GM12878 (cell line): ENCODE data around the gene SHANK3. TPM values are rescaled to one million over a fixed set of nuclear protein-coding genes. Genes with fewer than 3 reads are reported as not detected.

ENCODE experiments used
- ATAC-seq: fragments of 200-7000 bp; cut with Tn5 transposase; 3 replicates; pipeline ENCODE4 v1.9.1; 2020; ENCODE audit warnings: mild to moderate bottlenecking, moderate library complexity
- BruUV-seq: library from RNA; stranded (reverse); fragments of 400-500 nt; replicated peaks from 2 replicates; lab custom pipeline; 2021; lab: Mats Ljungman, UMichigan
- CTCF ChIA-PET: fragments of 300-600 bp; sonication (Branson Sonifier 250); formaldehyde crosslinking; extraction: SDS; loops from one replicate; lab custom pipeline; 2021; ENCODE audit warnings: inconsistent platforms; lab: Yijun Ruan, JAX
- POLR2A ChIA-PET: fragments of 350-600 bp; formaldehyde crosslinking; extraction: SDS; loops from one replicate; lab custom pipeline; 2021; ENCODE audit warnings: inconsistent platforms; lab: Charles Lee
- RAD21 ChIA-PET: fragments of 300-600 bp; sonication (Branson Sonifier 250); formaldehyde crosslinking; loops from one replicate; lab custom pipeline; 2023; ENCODE audit warnings: antibody characterized with exemption; ENCODE audit not compliant: unreplicated experiment; lab: Charles Lee
- SMC1A ChIA-PET: fragments of 300-600 bp; sonication (Branson Sonifier 250); formaldehyde crosslinking; loops from one replicate; lab custom pipeline; 2023; ENCODE audit not compliant: unreplicated experiment, uncharacterized antibody; lab: Charles Lee
- DNase-seq: peaks from one replicate; pipeline ENCODE4 v3.0.0-alpha.2; 2011; ENCODE audit warnings: low read depth, low spot score
- FAIRE-seq: peaks from 3 replicates; lab custom pipeline; 2011; peaks lifted over from hg19 to GRCh38; lab: Jason Lieb, UNC
- H2AFZ ChIP-seq: 2 replicates; pipeline ENCODE4 v1.6.0; 2011; ENCODE audit warnings: low read depth, low read length, control low read depth; ENCODE audit not compliant: control insufficient read depth
- H3K27ac ChIP-seq: 2 replicates; pipeline ENCODE4 v1.5.1; 2011; ENCODE audit warnings: control low read depth; ENCODE audit not compliant: control insufficient read depth, insufficient read depth
- H3K27me3 ChIP-seq, 2 experiments: replicated peaks in 1 of 2; 2 replicates each; pipeline versions ENCODE4 v1.6.0 to v1.6.1; 2011; ENCODE audit warnings: low read length in 1 of 2; ENCODE audit not compliant: control insufficient read depth in 2 of 2, insufficient read depth in 2 of 2
- H3K36me3 ChIP-seq, 2 experiments: 2 replicates each; pipeline ENCODE4 v1.5.1; 2011; ENCODE audit warnings: low read length in 1 of 2; ENCODE audit not compliant: control insufficient read depth in 2 of 2, insufficient read depth in 2 of 2
- H3K4me1 ChIP-seq: 2 replicates; pipeline ENCODE4 v1.6.1; 2011; ENCODE audit warnings: mild to moderate bottlenecking, low read length, moderate library complexity, mixed read lengths; ENCODE audit not compliant: control insufficient read depth, insufficient read depth
- H3K4me2 ChIP-seq: 2 replicates; pipeline ENCODE4 v1.6.0; 2011; ENCODE audit warnings: control low read depth; ENCODE audit not compliant: control insufficient read depth, insufficient read depth
- H3K4me3 ChIP-seq: fragments of 200-600 bp; sonication (generic); 2 replicates; pipeline ENCODE4 v1.5.1; 2016
- H3K79me2 ChIP-seq: 2 replicates; pipeline ENCODE4 v1.6.0; 2011; ENCODE audit warnings: low read length; ENCODE audit not compliant: control insufficient read depth, insufficient read depth
- H3K9ac ChIP-seq: 2 replicates; pipeline ENCODE4 v1.8.0; 2011; ENCODE audit warnings: low read length, control low read depth, mixed read lengths; ENCODE audit not compliant: control insufficient read depth, insufficient read depth
- H3K9me3 ChIP-seq: replicated peaks from 3 replicates; pipeline ENCODE4 v1.5.1; 2011; ENCODE audit warnings: mild to moderate bottlenecking, low read length; ENCODE audit not compliant: control insufficient read depth, insufficient read depth
- H4K20me1 ChIP-seq: 2 replicates; pipeline ENCODE4 v1.6.0; 2011; ENCODE audit not compliant: control insufficient read depth, insufficient read depth
- CBX3 ChIP-seq: fragments of 200-600 bp; sonication (generic); IDR thresholded peaks from 2 replicates; pipeline ENCODE4 v1.6.1; 2016; ENCODE audit warnings: low read depth, borderline replicate concordance
- IRF3 ChIP-seq: fragments of 450-650 bp; IDR thresholded peaks from 2 replicates; pipeline ENCODE4 v1.6.1; 2014; ENCODE audit warnings: mild to moderate bottlenecking
- KAT2A ChIP-seq: conservative IDR thresholded peaks from 2 replicates; pipeline ENCODE4 v1.6.1; 2011; ENCODE audit warnings: low read depth, low read length; ENCODE audit not compliant: control insufficient read depth
- LARP7 ChIP-seq: fragments of 450-650 bp; IDR thresholded peaks from 2 replicates; pipeline ENCODE4 v1.6.1; 2017; ENCODE audit warnings: mild to moderate bottlenecking
- MEF2A ChIP-seq: IDR thresholded peaks from 2 replicates; pipeline ENCODE4 v1.6.1; 2011; ENCODE audit warnings: low read depth, mild to moderate bottlenecking, low read length, moderate library complexity; ENCODE audit not compliant: insufficient read depth
- MTA2 ChIP-seq: fragments of 450-650 bp; IDR thresholded peaks from 2 replicates; pipeline ENCODE4 v1.6.1; 2016; ENCODE audit warnings: low read depth, mild to moderate bottlenecking, moderate library complexity
- NFXL1 ChIP-seq: fragments of 450-650 bp; IDR thresholded peaks from 2 replicates; pipeline ENCODE4 v1.6.1; 2017; ENCODE audit warnings: antibody characterized with exemption, mild to moderate bottlenecking, borderline replicate concordance
- NR2C1 ChIP-seq: fragments of 450-650 bp; IDR thresholded peaks from 2 replicates; pipeline ENCODE4 v1.6.1; 2017; ENCODE audit warnings: antibody characterized with exemption, mild to moderate bottlenecking, moderate library complexity
- PBX3 ChIP-seq: IDR thresholded peaks from 2 replicates; pipeline ENCODE4 v1.6.1; 2011; ENCODE audit warnings: mild to moderate bottlenecking, low read depth, low read length, moderate library complexity; ENCODE audit not compliant: insufficient replicate concordance
- PKNOX1 ChIP-seq: fragments of 450-650 bp; IDR thresholded peaks from 2 replicates; pipeline ENCODE4 v1.6.1; 2016; ENCODE audit warnings: mild to moderate bottlenecking
- SMC3 ChIP-seq: IDR thresholded peaks from 2 replicates; pipeline ENCODE4 v1.6.1; 2011; ENCODE audit warnings: low read length, improper control_type of control experiment, borderline replicate concordance
- STAT1 ChIP-seq: fragments of 450-650 bp; conservative IDR thresholded peaks from 2 replicates; pipeline ENCODE4 v1.6.1; 2014; ENCODE audit warnings: antibody characterized with exemption, mild to moderate bottlenecking
- SUZ12 ChIP-seq: fragments of 200-600 bp; sonication (generic); IDR thresholded peaks from one replicate; pipeline ENCODE4 v1.6.1; 2018; ENCODE audit warnings: antibody characterized with exemption, mild to moderate bottlenecking; ENCODE audit not compliant: unreplicated experiment
- ZNF207 ChIP-seq: fragments of 450-650 bp; IDR thresholded peaks from 2 replicates; pipeline ENCODE4 v1.6.1; 2014; ENCODE audit warnings: antibody characterized with exemption, mild to moderate bottlenecking, borderline replicate concordance
- ZNF592 ChIP-seq: fragments of 450-650 bp; IDR thresholded peaks from 2 replicates; pipeline ENCODE4 v1.6.1; 2017; ENCODE audit warnings: mild to moderate bottlenecking, moderate library complexity
- WGBS: methylation state at CpG from one replicate; pipeline ENCODE4 v1.1.6; 2016; ENCODE audit warnings: low lambda C conversion rate; ENCODE audit not compliant: insufficient replicate concordance, insufficient coverage; ENCODE audit errors: missing lambda C conversion rate; 5-methylcytosine and 5-hydroxymethylcytosine counted together
- in situ Hi-C: fragments of 300-500 bp; cut with MboI; formaldehyde crosslinking; loops from 9 replicates; pipeline ENCODE4 v1.14.3; 2018; ENCODE audit warnings: mixed read lengths
- intact Hi-C: fragments of 100-400 bp; cut with micrococcal nuclease; formaldehyde crosslinking; loops from one replicate; pipeline ENCODE4 v1.14.2; 2022; ENCODE audit not compliant: unreplicated experiment
- polyA plus RNA-seq, 11 experiments: library from polyadenylated mRNA; depleted of rRNA in 4 of 11; unstranded in 6 of 11; stranded (reverse) in 5 of 11; fragments of >200 nt; fragmentation: Nextera tagmentation in 4 of 11; fragmentation: Illumina TruSeq in 1 of 11; extraction: Ambion mirVana in 4 of 11; extraction: Trizol in 1 of 11; gene quantifications; 1 replicate in 1 of 11; 2 replicates in 10 of 11; pipeline versions ENCODE4 v1.2.1 to v1.2.3, GENCODE V29; 2011 to 2016; ENCODE audit warnings: inconsistent platforms in 2 of 11, missing spikeins in 2 of 11, low read depth in 1 of 11
- total RNA-seq, 4 experiments: library from RNA; depleted of rRNA in 3 of 4; stranded (reverse); fragments of >200 nt in 3 of 4; fragmentation: Illumina TruSeq in 1 of 4; extraction: Trizol in 1 of 4; gene quantifications; 2 replicates each; pipeline versions ENCODE4 v1.2.1 to v1.2.3, GENCODE V29; 2013 to 2021

The SHANK3 gene
- total and polyA plus RNA-seq, 10 of the 15 experiments (the other 5 are each of a cell fraction or from before 2014, with no cell fraction given): under 0.01 to 0.10 (median 0.05) TPM; not detected in 6

GRCh38 chr22:50688448-50688847 is 15.8 kb downstream of the SHANK3 start:
- no peaks in the 10 kb centered on the region for H3K36me3 ChIP-seq
- 39% methylated on average over 5 of the region's 5 CpGs for WGBS
- no peaks in the 10 kb centered on the region for H4K20me1 ChIP-seq
- DNase-seq (no peak), ATAC-seq (no peak), FAIRE-seq (no peak)
- H3K4me1 ChIP-seq: no peaks in the 10 kb centered on the region
- ChIA-PET SMC1A (no interaction called here), RAD21 (no interaction called here), CTCF (interaction anchor here (1.0 kb wide), 1 partner anchor 67 kb away, joined by 4 read pairs; no protein-coding TSS in a partner anchor), POLR2A (no interaction called here)
- H2AFZ ChIP-seq: no peak overlapping the region
- no peaks in the 10 kb centered on the region for H3K9me3 ChIP-seq
- no peak overlapping the region for H3K27ac ChIP-seq
- TF ChIP-seq SMC3 (no peak), SUZ12 (no peak), MEF2A (no peak), LARP7 (no peak), ZNF207 (no peak), KAT2A (no peak), MTA2 (no peak), NR2C1 (no peak), STAT1 (no peak), IRF3 (no peak), CBX3 (no peak), NFXL1 (no peak), PKNOX1 (no peak), ZNF592 (no peak), PBX3 (no peak)
- in situ Hi-C loops (no loop called here), intact Hi-C loops (no loop called here)
- H3K27me3 ChIP-seq: no peaks in the 10 kb centered on the region; a peak in 2 of 4 replicates
- H3K9ac ChIP-seq: no peak overlapping the region
- no TSS peak for BruUV-seq
- no peaks in the 10 kb centered on the region for H3K79me2 ChIP-seq
- no peak overlapping the region for H3K4me2 ChIP-seq
- no peak overlapping the region for H3K4me3 ChIP-seq
